SHP77 treated with DMSO at 0.1 percent for 48 hours (cell line): Measurements from ENCODE around the gene CFAP20DC.
"Not testable (repeated sequence)": the region's sequence is repeated elsewhere in the genome, so short reads cannot be mapped to it uniquely, and the experiment has no call there.

Experiments
- DNase-seq: peaks from one replicate; lab custom pipeline; 2025; lab: John Stamatoyannopoulos, UW

The CFAP20DC gene

DNA sequence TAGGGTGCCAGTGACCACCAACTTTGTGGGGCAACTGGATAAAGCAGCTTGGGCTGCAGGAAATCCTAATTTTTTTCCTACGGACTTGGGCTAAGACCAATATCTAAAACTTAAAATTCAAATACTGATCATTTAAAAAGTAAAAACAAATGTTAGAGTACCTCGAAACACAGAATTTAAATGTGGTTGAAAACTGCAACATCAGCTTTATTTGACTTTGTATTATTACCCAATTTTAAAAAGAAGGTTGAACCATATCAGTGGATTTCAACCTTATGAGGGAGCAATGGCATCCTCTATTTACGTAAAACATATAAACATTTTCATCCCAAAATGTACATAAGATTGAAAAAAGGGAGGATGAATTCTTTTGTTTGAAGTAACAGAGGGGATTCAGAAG, 26.2 kb downstream of the CFAP20DC start:
- no peak for DNase-seq

- no peak for DNase-seq
Observed at GRCh38 chr3:59017617-59017984, 32.2 kb downstream of the CFAP20DC start.

DNA sequence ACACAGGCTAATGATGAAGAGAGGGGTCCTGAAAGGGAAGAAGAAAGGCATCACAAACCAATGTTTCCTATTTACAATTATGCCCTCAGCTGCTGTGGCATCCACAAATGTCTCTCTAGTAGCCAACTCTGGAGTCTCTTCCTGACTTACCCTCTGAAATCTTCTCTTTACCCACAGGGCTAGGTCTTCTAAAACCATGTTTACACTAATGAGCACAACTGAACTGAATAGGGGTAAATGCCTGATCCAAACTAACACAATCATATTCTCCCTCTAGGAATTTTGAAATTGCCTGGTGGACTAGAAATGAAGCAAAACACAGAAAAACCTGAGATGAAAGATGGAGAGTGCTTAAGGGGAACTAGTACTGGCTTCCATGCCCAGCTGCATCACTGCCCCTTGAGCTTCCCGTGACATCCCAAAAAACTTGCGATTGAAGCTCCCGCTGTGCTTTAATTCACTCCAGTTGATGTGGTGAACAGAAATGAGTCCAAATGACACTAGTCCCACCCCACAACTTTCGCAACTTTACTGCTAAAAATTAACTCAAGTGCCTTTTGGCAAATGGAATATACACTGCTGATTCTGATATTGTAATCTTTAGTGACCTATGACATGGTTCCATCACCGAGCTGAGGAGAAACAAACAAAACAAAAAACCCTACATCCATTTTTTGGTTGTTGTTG, 32.8 kb downstream of the CFAP20DC start:
- no peak for DNase-seq

DNA sequence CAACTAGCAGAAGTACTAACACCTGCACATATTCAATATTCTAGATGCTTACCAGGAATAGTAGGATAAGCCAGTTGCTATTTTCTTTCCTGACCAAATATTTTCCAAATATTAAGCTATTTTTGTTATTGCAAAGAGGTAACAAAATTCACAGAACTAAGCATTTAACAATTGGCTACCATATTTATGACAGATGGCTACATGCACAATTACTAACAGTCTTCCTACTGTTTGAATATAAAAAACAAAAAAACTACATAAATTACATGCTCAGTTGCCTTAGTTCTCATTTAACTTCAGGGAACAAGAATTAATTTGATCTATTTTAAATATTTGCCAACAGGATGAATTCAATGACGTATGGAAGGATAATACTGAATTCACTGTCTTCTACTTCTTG, 36.2 kb downstream of the CFAP20DC start:
- DNase-seq: no peak

DNA sequence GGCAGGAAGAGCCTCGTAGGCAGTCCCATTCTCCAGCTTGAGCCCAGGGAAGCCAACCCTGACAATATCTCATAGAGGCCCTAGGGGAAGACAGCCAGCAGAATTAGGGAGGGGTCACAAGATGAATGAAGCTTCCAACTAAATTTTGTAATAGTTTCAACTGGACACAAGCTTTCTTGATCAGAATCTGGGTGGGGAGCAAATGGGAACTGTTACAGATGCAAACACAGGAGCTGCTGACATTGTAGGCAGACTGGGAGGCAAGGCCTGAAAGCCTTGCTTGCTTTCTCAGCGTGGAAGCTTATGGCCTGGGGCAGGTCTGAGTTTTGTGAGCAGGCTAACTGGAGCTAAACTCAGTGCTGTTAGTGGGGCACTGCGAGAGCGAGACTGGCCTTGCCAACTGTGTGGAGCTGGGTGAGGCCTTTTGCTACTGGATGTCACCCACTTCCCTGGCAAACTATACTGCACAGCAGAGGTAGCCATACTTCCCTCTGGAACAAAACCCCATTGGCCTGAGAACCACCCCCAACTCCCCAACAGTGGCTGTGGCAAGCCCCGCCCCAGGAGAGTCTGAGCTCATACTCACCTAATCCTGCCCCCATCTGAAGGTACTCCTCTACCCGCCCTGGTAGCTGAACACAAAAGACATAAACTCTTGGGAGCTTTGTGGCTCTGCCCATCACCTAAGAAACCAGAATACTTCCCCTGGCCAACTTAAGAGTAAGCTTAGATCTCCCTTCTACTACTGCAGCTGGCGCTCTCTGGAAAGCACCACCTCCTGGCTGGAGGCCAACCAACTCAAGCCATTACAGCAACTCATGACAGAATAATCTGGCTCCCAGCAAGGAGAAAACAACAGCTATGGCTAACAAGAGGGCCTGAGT, 42.9 kb downstream of the CFAP20DC start:
- DNase-seq: peak; percentile 40

DNA sequence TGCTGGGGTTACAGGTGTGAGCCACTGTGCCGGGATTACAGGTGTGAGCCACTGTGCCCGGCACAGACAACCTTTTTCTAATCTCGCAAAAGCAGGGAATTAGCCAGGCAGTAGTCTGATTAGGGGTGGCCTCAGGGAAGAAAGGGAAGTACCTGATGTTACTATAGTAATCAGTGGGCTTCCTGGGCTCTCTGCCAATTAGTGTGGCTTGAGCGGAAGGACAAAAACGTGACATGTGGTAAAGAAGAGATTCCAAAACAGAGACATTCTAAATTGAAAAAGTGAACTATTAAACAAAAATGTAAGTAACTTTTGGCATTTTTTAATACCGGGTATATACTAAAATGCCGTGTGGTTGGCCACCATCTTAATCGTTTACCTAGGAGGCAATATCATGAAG, 48.1 kb downstream of the CFAP20DC start:
- DNase-seq: no peak

- no peak for DNase-seq
Observed at GRCh38 chr3:58999774-59000160, 50.1 kb downstream of the CFAP20DC start.

GRCh38 chr3:58999134-58999773, 50.6 kb downstream of the CFAP20DC start:
- DNase-seq: no peak

DNA sequence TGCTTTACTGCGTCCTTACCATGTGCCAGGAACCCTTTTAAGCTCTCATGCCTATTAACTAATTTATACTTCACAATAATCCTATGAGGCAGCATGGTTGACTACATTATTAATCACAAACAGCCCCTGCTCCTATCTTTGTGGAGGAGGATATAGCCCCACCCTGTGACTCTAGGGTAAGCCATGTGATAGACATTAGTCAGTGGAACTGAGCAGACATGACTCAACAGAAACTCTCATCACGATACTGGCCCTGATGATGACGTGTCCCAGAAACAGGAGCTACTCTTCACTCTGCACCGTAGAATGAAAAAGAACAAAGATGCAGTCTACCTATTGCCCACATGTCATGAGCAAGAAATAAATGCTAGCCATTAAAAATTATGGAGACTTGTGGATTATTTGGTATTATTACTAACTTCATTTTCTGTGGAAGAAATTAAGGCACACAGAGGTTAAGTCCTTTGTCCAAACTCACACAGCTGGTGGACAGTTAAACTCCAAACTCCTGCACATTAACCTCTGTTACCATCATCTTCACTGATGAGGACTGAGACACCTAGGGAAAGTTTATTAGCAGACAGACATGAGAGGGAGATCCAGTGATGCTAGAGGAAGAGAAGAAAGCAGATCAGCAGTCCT, 51.2 kb downstream of the CFAP20DC start:
- no peak for DNase-seq

GRCh38 chr3:58996730-58997129, 53.1 kb downstream of the CFAP20DC start:
- no peak for DNase-seq

DNA sequence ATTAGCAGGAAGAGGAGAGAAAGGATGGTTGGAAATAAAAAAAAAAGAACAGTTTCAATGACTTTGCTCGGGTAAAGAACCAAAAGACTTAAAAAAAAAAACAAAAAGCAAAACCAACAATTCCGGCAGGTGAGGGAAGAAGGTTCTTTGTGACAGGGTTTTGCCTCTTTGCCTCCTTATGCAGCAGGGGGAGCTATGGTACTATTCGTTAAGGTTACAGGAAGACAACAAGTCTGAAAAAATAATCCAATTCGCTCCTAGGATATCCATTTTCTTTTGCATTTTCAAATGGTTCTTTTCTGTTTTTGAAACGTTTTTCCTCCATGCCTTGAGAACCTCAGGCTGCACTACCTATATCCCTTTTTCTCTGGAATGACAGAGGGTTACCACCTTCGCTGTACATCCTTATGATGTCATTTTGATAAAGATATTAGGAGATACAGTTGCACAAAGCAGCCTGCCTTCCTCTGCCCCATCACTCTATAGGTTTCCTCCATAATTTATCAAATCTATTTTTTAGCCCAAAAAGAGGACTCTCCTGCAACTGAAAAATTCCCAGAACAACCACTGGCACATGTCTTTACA, 55.0 kb downstream of the CFAP20DC start:
- DNase-seq: peak; percentile 37

- no peak for DNase-seq
Observed at GRCh38 chr3:58993547-58993946, 56.3 kb downstream of the CFAP20DC start.

DNA sequence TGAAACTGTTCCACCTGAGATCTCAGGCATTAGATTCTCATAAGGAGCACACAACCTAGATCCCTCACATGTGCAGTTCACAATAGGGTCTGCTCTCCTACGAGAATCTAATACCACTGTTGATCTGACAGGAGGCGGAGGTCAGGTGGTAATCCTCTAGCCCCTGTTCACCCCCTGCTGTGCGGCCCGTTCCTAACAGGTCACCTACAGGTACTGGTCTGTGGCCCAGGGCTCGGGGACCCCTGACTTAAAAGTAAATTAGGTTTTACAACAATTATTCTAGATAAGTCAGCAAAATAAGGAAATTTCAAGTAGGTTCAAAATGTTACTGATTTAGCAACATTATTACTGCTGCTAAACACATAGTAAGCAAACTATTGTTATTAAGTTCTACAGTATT, 58.2 kb downstream of the CFAP20DC start:
- DNase-seq: no peak

GRCh38 chr3:58991026-58991425, 58.8 kb downstream of the CFAP20DC start:
- no peak for DNase-seq

DNA sequence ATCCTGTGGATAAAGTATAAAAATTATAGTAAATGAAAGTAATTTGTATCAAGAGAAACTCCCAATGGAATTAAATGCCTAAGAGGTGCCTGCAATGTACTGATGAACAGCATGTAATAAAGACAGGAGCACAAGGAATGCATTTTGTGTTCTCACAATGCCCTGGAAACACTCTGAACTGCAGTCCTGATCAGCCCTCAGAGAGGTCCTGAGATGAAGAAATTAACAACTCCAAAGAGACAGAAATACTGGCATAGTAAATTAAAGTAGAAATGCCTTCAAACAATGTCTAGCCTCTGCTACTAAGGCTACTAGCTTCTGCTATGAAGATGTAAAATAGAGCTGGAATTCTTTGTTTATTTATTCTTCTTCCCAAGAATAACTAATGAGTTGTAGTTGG, 59.9 kb downstream of the CFAP20DC start:
- DNase-seq: no peak

- DNase-seq: no peak
Observed at GRCh38 chr3:58989163-58989562, 60.7 kb downstream of the CFAP20DC start.

DNA sequence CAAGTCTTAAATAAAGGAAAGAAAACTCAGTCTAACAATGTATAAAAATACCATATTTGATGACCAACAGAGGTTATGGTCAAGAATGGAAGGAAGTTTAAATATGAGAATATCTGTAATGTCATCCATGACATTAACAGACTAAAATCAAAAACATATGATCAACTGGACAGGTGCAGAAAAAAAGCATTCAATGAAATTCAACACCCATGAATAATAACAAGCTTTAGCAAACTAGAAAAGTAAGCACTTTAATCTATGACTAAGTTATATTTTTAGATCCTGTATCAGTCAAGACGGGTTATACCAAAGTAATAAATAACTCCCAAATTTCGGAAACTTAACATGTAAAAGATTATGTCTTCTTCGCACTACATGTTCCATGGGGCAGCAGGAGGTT, 61.8 kb downstream of the CFAP20DC start:
- no peak for DNase-seq

DNA sequence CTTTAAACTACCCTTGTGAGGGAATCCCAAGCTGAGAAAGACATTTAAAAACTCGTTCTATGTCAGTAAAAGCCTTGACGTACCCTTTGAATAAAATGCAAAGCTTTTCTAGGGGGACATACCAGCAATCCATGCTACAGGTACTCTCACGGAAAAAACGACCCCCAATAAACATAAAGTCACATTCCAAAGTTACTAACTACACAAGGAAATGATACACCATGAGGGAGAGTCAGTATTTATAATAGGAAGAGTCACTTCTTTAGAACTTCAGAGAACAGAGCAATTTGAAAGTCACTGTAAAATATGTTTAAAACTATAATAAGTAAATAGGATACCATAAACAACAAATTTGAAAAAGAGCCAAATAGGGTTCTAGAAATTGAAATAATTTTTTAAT, 63.2 kb downstream of the CFAP20DC start:
- no peak for DNase-seq

DNA sequence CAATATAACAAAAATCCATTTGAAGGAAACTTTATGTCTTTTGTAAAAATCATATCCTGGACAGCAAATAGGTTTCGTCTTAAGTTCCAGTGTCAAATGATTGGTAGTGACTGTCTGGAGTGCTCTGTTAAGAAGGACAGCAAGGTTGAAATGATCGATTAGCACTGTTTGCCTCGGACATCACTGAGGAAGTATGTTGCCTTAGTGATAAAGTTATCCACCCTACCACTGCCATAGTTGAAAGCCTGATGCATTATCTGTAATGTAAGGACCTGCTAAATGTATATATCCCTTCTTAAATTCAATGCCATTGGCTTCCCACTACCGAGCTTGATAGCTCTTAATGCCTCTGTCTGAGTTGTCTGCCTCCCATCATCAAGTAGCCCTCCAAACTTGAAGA, 70.0 kb downstream of the CFAP20DC start:
- no peak for DNase-seq

GRCh38 chr3:58973796-58974195, 76.0 kb downstream of the CFAP20DC start:
- DNase-seq: no peak

- not testable (repeated sequence) for DNase-seq
Observed at GRCh38 chr3:58967866-58968265, 82.0 kb downstream of the CFAP20DC start.

- DNase-seq: no peak
Observed at GRCh38 chr3:58965865-58966264, 84.0 kb downstream of the CFAP20DC start.
